H1 (cell line): ENCODE measurements around the gene TBC1D2B. TPM values are rescaled to one million over a fixed set of nuclear protein-coding genes. Genes with fewer than 3 reads are reported as not detected.

Experiments
- CTCF ChIA-PET: fragments of 300-600 bp; sonication (Branson Sonifier 250); formaldehyde crosslinking; loops from one replicate; lab custom pipeline; 2021; ENCODE audit not compliant: partially characterized antibody; lab: Charles Lee
- POLR2A ChIA-PET: fragments of 300-600 bp; sonication (Branson Sonifier 250); formaldehyde crosslinking; loops from one replicate; lab custom pipeline; 2021; ENCODE audit warnings: inconsistent platforms; ENCODE audit not compliant: partially characterized antibody; lab: Charles Lee
- DNase-seq, 2 experiments: peaks; one replicate each; pipeline versions ENCODE4 v3.0.0 to v3.0.0-alpha.2; 2010 to 2022; ENCODE audit warnings: low spot score in 2 of 2, low read depth in 1 of 2, mixed read lengths in 1 of 2
- FAIRE-seq: peaks from 2 replicates; lab custom pipeline; 2011; peaks lifted over from hg19 to GRCh38; lab: Jason Lieb, UNC
- H2AFZ ChIP-seq: 2 replicates; pipeline ENCODE4 v1.8.1; 2012; ENCODE audit warnings: low read length, inconsistent platforms
- H2AK5ac ChIP-seq: 2 replicates; pipeline ENCODE4 v1.6.1; 2013; ENCODE audit warnings: low read depth, low read length
- H2BK120ac ChIP-seq: replicated peaks from 2 replicates; pipeline ENCODE3; 2013; ENCODE audit warnings: low read depth, low read length, inconsistent platforms
- H2BK12ac ChIP-seq: 2 replicates; pipeline ENCODE4 v1.6.1; 2013; ENCODE audit warnings: low read depth, low read length
- H2BK15ac ChIP-seq: 2 replicates; pipeline ENCODE4 v1.6.1; 2013; ENCODE audit warnings: low read length
- H2BK20ac ChIP-seq: 2 replicates; pipeline ENCODE4 v1.6.1; 2013; ENCODE audit warnings: low read length
- H2BK5ac ChIP-seq: 2 replicates; pipeline ENCODE4 v1.6.1; 2013; ENCODE audit warnings: low read depth, low read length
- H3K14ac ChIP-seq: 2 replicates; pipeline ENCODE4 v1.6.1; 2013; ENCODE audit warnings: inconsistent platforms; ENCODE audit not compliant: insufficient read length
- H3K18ac ChIP-seq: 2 replicates; pipeline ENCODE4 v1.6.1; 2013; ENCODE audit warnings: low read length; ENCODE audit errors: extremely low read depth
- H3K23ac ChIP-seq: 2 replicates; pipeline ENCODE4 v1.6.1; 2013; ENCODE audit warnings: inconsistent platforms; ENCODE audit not compliant: insufficient read length
- H3K23me2 ChIP-seq: 2 replicates; pipeline ENCODE4 v1.6.1; 2013; ENCODE audit warnings: low read depth, low read length
- H3K27ac ChIP-seq: 2 replicates; pipeline ENCODE4 v1.6.1; 2011; ENCODE audit warnings: low read depth, low read length, inconsistent platforms
- H3K27me3 ChIP-seq, 4 experiments: replicated peaks in 1 of 4; 1 replicate in 1 of 4; 2 replicates in 3 of 4; pipeline versions ENCODE4 v1.6.1 to v1.8.1; 2011 to 2013; ENCODE audit warnings: low read length in 3 of 4, mild to moderate bottlenecking in 3 of 4, inconsistent platforms in 2 of 4, mixed read lengths in 2 of 4, moderate library complexity in 1 of 4; ENCODE audit not compliant: control insufficient read depth in 3 of 4, insufficient read depth in 3 of 4; ENCODE audit errors: extremely low read depth in 1 of 4
- H3K36me3 ChIP-seq, 4 experiments: 2 replicates each; pipeline versions ENCODE4 v1.6.1 to v1.8.1; 2011 to 2013; ENCODE audit warnings: mild to moderate bottlenecking in 4 of 4, low read length in 3 of 4, moderate library complexity in 2 of 4, control low read depth in 1 of 4, inconsistent platforms in 1 of 4; ENCODE audit not compliant: insufficient read depth in 4 of 4, control insufficient read depth in 2 of 4
- H3K4ac ChIP-seq: replicated peaks from 2 replicates; pipeline ENCODE3; 2013; ENCODE audit warnings: low read length, low read depth, mixed read lengths, inconsistent platforms; ENCODE audit not compliant: insufficient read length
- H3K4me1 ChIP-seq, 4 experiments: replicated peaks in 1 of 4; 1 replicate in 1 of 4; 2 replicates in 3 of 4; pipeline versions ENCODE4 v1.6.1 to v1.8.1; 2011 to 2013; ENCODE audit warnings: low read length in 3 of 4, inconsistent platforms in 2 of 4, mixed read lengths in 1 of 4; ENCODE audit not compliant: insufficient read depth in 4 of 4, control insufficient read depth in 3 of 4
- H3K4me2 ChIP-seq, 2 experiments: 2 replicates each; pipeline versions ENCODE4 v1.6.1 to v1.8.1; 2011 to 2013; ENCODE audit warnings: low read depth in 2 of 2, low read length in 2 of 2, control low read depth in 1 of 2, inconsistent platforms in 1 of 2, mild to moderate bottlenecking in 1 of 2; ENCODE audit not compliant: insufficient read depth in 1 of 2
- H3K4me3 ChIP-seq, 4 experiments: fragments of 200-600, 300-600 bp in 1 of 4; sonication (generic), shearing (Covaris generic), sonication (Bioruptor Twin) in 1 of 4; 2 replicates each; pipeline versions ENCODE4 v1.5.1 to v1.8.1; 2011 to 2016; ENCODE audit warnings: low read length in 4 of 4, low read depth in 3 of 4, control low read depth in 2 of 4, inconsistent platforms in 2 of 4, mild to moderate bottlenecking in 2 of 4, mixed read lengths in 1 of 4, moderate library complexity in 1 of 4; ENCODE audit not compliant: insufficient read depth in 2 of 4; ENCODE audit errors: extremely low read depth in 1 of 4
- H3K56ac ChIP-seq: replicated peaks from 2 replicates; pipeline ENCODE3; 2013; ENCODE audit warnings: low read depth, mild to moderate bottlenecking, mixed read lengths, low read length, inconsistent platforms; ENCODE audit not compliant: insufficient read length
- H3K79me1 ChIP-seq: 2 replicates; pipeline ENCODE4 v1.6.1; 2013; ENCODE audit warnings: low read depth, low read length, control low read depth
- H3K79me2 ChIP-seq, 2 experiments: 2 replicates each; pipeline versions ENCODE4 v1.6.1 to v1.8.1; 2012 to 2013; ENCODE audit warnings: low read length in 2 of 2, mild to moderate bottlenecking in 2 of 2, inconsistent platforms in 1 of 2; ENCODE audit not compliant: insufficient read depth in 2 of 2, control insufficient read depth in 1 of 2
- H3K9ac ChIP-seq, 4 experiments: replicated peaks in 1 of 4; 1 replicate in 1 of 4; 2 replicates in 3 of 4; pipeline versions ENCODE4 v1.6.1 to v1.8.1; 2011 to 2013; ENCODE audit warnings: low read depth in 3 of 4, low read length in 3 of 4, control low read depth in 2 of 4, mild to moderate bottlenecking in 2 of 4, moderate library complexity in 2 of 4, inconsistent platforms in 1 of 4; ENCODE audit errors: extremely low read depth in 1 of 4
- H3K9me3 ChIP-seq, 2 experiments: 2 replicates each; pipeline versions ENCODE4 v1.6.1 to v1.8.1; 2012 to 2013; ENCODE audit warnings: mild to moderate bottlenecking in 2 of 2, moderate library complexity in 2 of 2, control low read depth in 1 of 2, inconsistent platforms in 1 of 2, low read depth in 1 of 2, low read length in 1 of 2, mixed read lengths in 1 of 2; ENCODE audit not compliant: insufficient read depth in 2 of 2
- H4K20me1 ChIP-seq, 2 experiments: replicated peaks in 1 of 2; 2 replicates each; pipeline versions ENCODE3 to v1.8.1; 2011 to 2013; ENCODE audit warnings: inconsistent platforms in 2 of 2, low read length in 2 of 2, mild to moderate bottlenecking in 1 of 2; ENCODE audit not compliant: insufficient read depth in 2 of 2, control insufficient read depth in 1 of 2
- H4K5ac ChIP-seq: 2 replicates; pipeline ENCODE4 v1.6.1; 2013; ENCODE audit warnings: low read length, low read depth, mixed read lengths, inconsistent platforms; ENCODE audit not compliant: insufficient read length
- H4K8ac ChIP-seq: 2 replicates; pipeline ENCODE4 v1.8.0; 2013; ENCODE audit warnings: mild to moderate bottlenecking, moderate library complexity, low read length, inconsistent platforms; ENCODE audit not compliant: insufficient read depth; ENCODE audit errors: extremely low read depth
- H4K91ac ChIP-seq: replicated peaks from 2 replicates; pipeline ENCODE3; 2013; ENCODE audit warnings: low read length, mixed read lengths, inconsistent platforms; ENCODE audit not compliant: insufficient read length
- CHD2 ChIP-seq: IDR thresholded peaks from 2 replicates; pipeline ENCODE4 v1.6.1; 2012; ENCODE audit warnings: low read length, improper control_type of control experiment
- EP300 ChIP-seq, 2 experiments: IDR thresholded peaks; 1 replicate in 1 of 2; 2 replicates in 1 of 2; pipeline ENCODE4 v1.6.1; 2011 to 2012; ENCODE audit warnings: low read depth in 2 of 2, low read length in 2 of 2, mild to moderate bottlenecking in 2 of 2, borderline replicate concordance in 1 of 2, inconsistent platforms in 1 of 2, moderate library complexity in 1 of 2
- FOSL1 ChIP-seq: IDR thresholded peaks from 2 replicates; pipeline ENCODE4 v1.6.1; 2011; ENCODE audit warnings: mild to moderate bottlenecking, low read depth, low read length, moderate library complexity; ENCODE audit not compliant: insufficient read depth
- GTF2F1 ChIP-seq: IDR thresholded peaks from 2 replicates; pipeline ENCODE4 v1.6.1; 2012; ENCODE audit warnings: low read depth, low read length, improper control_type of control experiment, borderline replicate concordance
- HDAC2 ChIP-seq, 2 experiments: fragments of 300-600 bp in 1 of 2; sonication (generic) in 1 of 2; IDR thresholded peaks; 2 replicates each; pipeline ENCODE4 v1.6.1; 2011 to 2012; ENCODE audit warnings: low read depth in 2 of 2, low read length in 2 of 2, mild to moderate bottlenecking in 2 of 2, moderate library complexity in 2 of 2, borderline replicate concordance in 1 of 2, inconsistent platforms in 1 of 2
- HDAC6 ChIP-seq: IDR thresholded peaks from one replicate; pipeline ENCODE4 v1.7.1; 2012; ENCODE audit warnings: low read depth, mild to moderate bottlenecking, inconsistent platforms, low read length, moderate library complexity
- SIRT6 ChIP-seq: IDR thresholded peaks from one replicate; pipeline ENCODE4 v1.7.1; 2012; ENCODE audit warnings: low read length, inconsistent platforms
- TCF12 ChIP-seq: IDR thresholded peaks from 2 replicates; pipeline ENCODE4 v1.6.1; 2011; ENCODE audit warnings: low read depth, mild to moderate bottlenecking, low read length
- WGBS, 2 experiments: shearing (Covaris generic) in 1 of 2; methylation state at CpG; one replicate each; pipeline versions ENCODE4 v1.1.6 to v1.1.7; 2013 to 2015; ENCODE audit warnings: low lambda C conversion rate in 2 of 2, mixed read lengths in 2 of 2, inconsistent platforms in 1 of 2, low coverage in 1 of 2, missing lambda C conversion rate in 1 of 2; ENCODE audit not compliant: insufficient replicate concordance in 2 of 2, insufficient coverage in 1 of 2, insufficient read length in 1 of 2; ENCODE audit errors: extremely low coverage in 1 of 2, missing lambda C conversion rate in 1 of 2; 5-methylcytosine and 5-hydroxymethylcytosine counted together
- polyA plus RNA-seq, 7 experiments: library from polyadenylated mRNA; depleted of rRNA in 3 of 7; stranded (reverse) in 5 of 7; unstranded in 2 of 7; fragments of >200 nt in 5 of 7; fragments of 200-250 nt in 2 of 7; gene quantifications; 1 replicate in 5 of 7; 2 replicates in 1 of 7; 4 replicates in 1 of 7; pipeline versions ENCODE4 v1.2.1 to v1.2.3, GENCODE V29; 2011 to 2013; ENCODE audit warnings: missing spikeins in 2 of 7, mixed read lengths in 2 of 7
- total RNA-seq: library from RNA; stranded (reverse); fragmentation: NEBNext Ultra II Directional; extraction: Animal tissue kit (Norgen Biotek cat#: 25700); gene quantifications from 2 replicates; pipeline ENCODE4 v1.2.1, GENCODE V29; 2021
- TF ChIP-seq, protein P1 (sequence below), 3 experiments: IDR thresholded peaks; 1 replicate in 2 of 3; 2 replicates in 1 of 3; pipeline versions ENCODE4 v1.5.1 to v1.6.1; 2011; ENCODE audit warnings: low read length in 3 of 3, mild to moderate bottlenecking in 3 of 3, inconsistent platforms in 2 of 3, low read depth in 1 of 3, moderate library complexity in 1 of 3; ENCODE audit not compliant: insufficient read depth in 1 of 3; ENCODE audit errors: control extremely low read depth in 1 of 3

Gene TBC1D2B
- total and polyA plus RNA-seq, 2 of the 8 experiments (the other 6 are each of a cell fraction or from before 2014, with no cell fraction given): 11.9 to 19.5 TPM

DNA sequence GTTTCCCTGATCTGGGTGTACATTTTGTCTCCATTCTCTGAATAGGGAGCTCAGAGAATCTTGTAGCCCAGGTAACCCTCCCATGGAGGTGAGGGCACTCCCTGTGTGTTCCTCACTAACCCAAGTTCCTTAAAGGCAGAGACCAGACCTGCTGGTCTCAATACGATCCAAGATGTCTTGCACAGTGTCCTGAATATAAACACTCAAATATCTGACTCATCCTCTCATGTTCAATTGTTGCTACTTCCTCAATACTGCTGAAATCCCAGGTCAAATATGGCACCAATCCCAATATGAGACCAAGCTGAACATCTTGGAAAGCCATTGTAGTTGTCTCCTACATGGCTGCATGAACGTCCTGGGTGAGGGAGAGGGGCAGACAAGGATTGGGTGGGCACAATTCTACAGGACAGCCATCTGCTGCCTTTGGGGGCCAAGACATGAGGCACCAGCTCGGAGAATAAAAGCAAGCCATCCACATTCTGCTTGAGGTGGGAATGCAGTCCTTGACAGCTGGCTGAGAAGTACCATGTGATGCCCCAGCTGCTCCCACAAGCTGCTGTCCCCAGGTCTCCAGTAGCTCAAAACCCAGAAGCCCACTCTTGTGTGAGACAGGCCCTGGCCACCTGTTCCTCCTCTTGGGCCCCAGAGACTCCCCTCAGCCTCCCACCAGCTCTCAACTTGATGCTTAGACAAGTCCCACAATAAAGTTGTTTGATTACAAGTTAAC lies 18.2 kb downstream of the TBC1D2B start:
- peaks cover 6% of the 10 kb centered on the region; the same call in 1 of the 2 replicates for H3K79me1 ChIP-seq
- H3K79me2 ChIP-seq: peaks cover 0 to 23% of the 10 kb centered on the region in 2 experiments; a peak in 2 of 4 replicates
- no peak overlapping the region for H2BK20ac ChIP-seq
- H3K4me1 ChIP-seq: peaks cover 3 to 16% (median 5%) of the 10 kb centered on the region in 4 experiments
- no peak overlapping the region for H2AK5ac ChIP-seq
- ChIA-PET POLR2A (no interaction called here), CTCF (interaction anchor here (0.7 to 2.2 kb wide), 14 partner anchors 8 to 155 kb away, joined by 3 to 6 read pairs (median 3); partner anchors contain the start of gene TBC1D2B)
- DNase-seq (no peak), FAIRE-seq (no peak)
- H3K27me3 ChIP-seq: no peaks in the 10 kb centered on the region
- no peaks in the 10 kb centered on the region for H3K9me3 ChIP-seq
- no peak overlapping the region for H4K8ac ChIP-seq
- no peaks in the 10 kb centered on the region for H3K36me3 ChIP-seq
- no peak overlapping the region for H3K4ac ChIP-seq
- no peak overlapping the region for H3K9ac ChIP-seq
- peaks cover 1 to 10% of the 10 kb centered on the region in 2 experiments for H4K20me1 ChIP-seq
- WGBS, 2 experiments: 94% methylated on average over 3 of the region's 3 CpGs; no CpG with 5 or more reads in 1 of the 2 experiments
- H3K23ac ChIP-seq: no peak overlapping the region
- no peak overlapping the region for H4K5ac ChIP-seq
- H3K56ac ChIP-seq: no peak overlapping the region
- H3K18ac ChIP-seq: no peak overlapping the region
- H3K27ac ChIP-seq: no peak overlapping the region
- no peak overlapping the region for H3K14ac ChIP-seq
- H3K4me3 ChIP-seq: no peak overlapping the region
- H2AFZ ChIP-seq: no peak overlapping the region
- H2BK5ac ChIP-seq: no peak overlapping the region
- no peak overlapping the region for H2BK12ac ChIP-seq
- H3K23me2 ChIP-seq: no peaks in the 10 kb centered on the region
- H4K91ac ChIP-seq: no peak overlapping the region
- no peak overlapping the region for H3K4me2 ChIP-seq
- H2BK120ac ChIP-seq: no peak overlapping the region
- H2BK15ac ChIP-seq: no peak overlapping the region
- TF ChIP-seq CHD2: no peak
- TF ChIP-seq TCF12: no peak
- no peak for TF ChIP-seq EP300 (IDR thresholded peaks at IDR 0.05; ENCODE audit: borderline replicate concordance in 1 of 2, low read depth in 2 of 2, low read length in 2 of 2)
- no peak for TF ChIP-seq SIRT6
- no peak for TF ChIP-seq FOSL1
- TF ChIP-seq HDAC2 (IDR thresholded peaks at IDR 0.05; ENCODE audit: borderline replicate concordance in 1 of 2, low read depth in 2 of 2, low read length in 2 of 2): no peak
- TF ChIP-seq, protein P1, sequence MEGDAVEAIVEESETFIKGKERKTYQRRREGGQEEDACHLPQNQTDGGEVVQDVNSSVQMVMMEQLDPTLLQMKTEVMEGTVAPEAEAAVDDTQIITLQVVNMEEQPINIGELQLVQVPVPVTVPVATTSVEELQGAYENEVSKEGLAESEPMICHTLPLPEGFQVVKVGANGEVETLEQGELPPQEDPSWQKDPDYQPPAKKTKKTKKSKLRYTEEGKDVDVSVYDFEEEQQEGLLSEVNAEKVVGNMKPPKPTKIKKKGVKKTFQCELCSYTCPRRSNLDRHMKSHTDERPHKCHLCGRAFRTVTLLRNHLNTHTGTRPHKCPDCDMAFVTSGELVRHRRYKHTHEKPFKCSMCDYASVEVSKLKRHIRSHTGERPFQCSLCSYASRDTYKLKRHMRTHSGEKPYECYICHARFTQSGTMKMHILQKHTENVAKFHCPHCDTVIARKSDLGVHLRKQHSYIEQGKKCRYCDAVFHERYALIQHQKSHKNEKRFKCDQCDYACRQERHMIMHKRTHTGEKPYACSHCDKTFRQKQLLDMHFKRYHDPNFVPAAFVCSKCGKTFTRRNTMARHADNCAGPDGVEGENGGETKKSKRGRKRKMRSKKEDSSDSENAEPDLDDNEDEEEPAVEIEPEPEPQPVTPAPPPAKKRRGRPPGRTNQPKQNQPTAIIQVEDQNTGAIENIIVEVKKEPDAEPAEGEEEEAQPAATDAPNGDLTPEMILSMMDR (IDR thresholded peaks at IDR 0.05; ENCODE audit: control extremely low read depth in 1 of 3, insufficient read depth in 1 of 3, low read depth in 1 of 3, low read length in 3 of 3): no peak
- no peak for TF ChIP-seq HDAC6
- no peak for TF ChIP-seq GTF2F1
